Activated naive CD8-positive, alpha-beta T cell treated with anti-CD3 and anti-CD28 coated beads for 36 hours (primary cell): ENCODE data around the gene PAX8. TPM values are rescaled to one million over a fixed set of nuclear protein-coding genes. Genes with fewer than 3 reads are reported as not detected.

Experiments used
- DNase-seq: peaks from one replicate; pipeline ENCODE4 v3.0.0; 2021
- H3K27ac Mint-ChIP-seq: one replicate; pipeline ENCODE4 v1.8.0; 2022; ENCODE audit warnings: mild to moderate bottlenecking, moderate library complexity, mixed read lengths
- H3K27me3 Mint-ChIP-seq: one replicate; pipeline ENCODE4 v1.8.0; 2022; ENCODE audit warnings: mild to moderate bottlenecking, mixed read lengths
- H3K36me3 Mint-ChIP-seq: one replicate; pipeline ENCODE4 v1.8.0; 2021; ENCODE audit warnings: mild to moderate bottlenecking, mixed read lengths
- H3K4me1 Mint-ChIP-seq: one replicate; pipeline ENCODE4 v1.8.0; 2021; ENCODE audit warnings: mixed read lengths
- H3K4me3 Mint-ChIP-seq: one replicate; pipeline ENCODE4 v1.8.0; 2022; ENCODE audit warnings: mild to moderate bottlenecking, moderate library complexity, mixed read lengths
- H3K9me3 Mint-ChIP-seq: one replicate; pipeline ENCODE4 v1.8.0; 2022; ENCODE audit warnings: mixed read lengths
- total RNA-seq, 2 experiments: library from RNA; stranded (reverse); gene quantifications; one replicate each; pipeline ENCODE4 v1.2.3, GENCODE V29; 2021

The PAX8 gene
- total RNA-seq, 2 experiments from 2014 or later: 2.0 to 2.3 TPM

GRCh38 chr2:113263546-113263945 lies 15.2 kb downstream of the PAX8 start:
- Mint-ChIP-seq H3K27ac (no peak overlapping the region), H3K36me3 (peaks cover 7% of the 10 kb centered on the region), H3K27me3 (no peaks in the 10 kb centered on the region), H3K9me3 (no peaks in the 10 kb centered on the region), H3K4me3 (no peak overlapping the region), H3K4me1 (peaks cover 2% of the 10 kb centered on the region)
- DNase-seq: no peak

GRCh38 chr2:113260991-113261390 lies 17.7 kb downstream of the PAX8 start:
- Mint-ChIP-seq H3K4me1 (peaks cover 13% of the 10 kb centered on the region), H3K4me3 (no peak overlapping the region), H3K9me3 (no peaks in the 10 kb centered on the region), H3K27ac (no peak overlapping the region), H3K27me3 (no peaks in the 10 kb centered on the region), H3K36me3 (peaks cover 15% of the 10 kb centered on the region)
- DNase-seq: no peak

- H3K27me3 Mint-ChIP-seq: no peaks in the 10 kb centered on the region
- H3K4me1 Mint-ChIP-seq: peaks cover 34% of the 10 kb centered on the region
- H3K27ac Mint-ChIP-seq: no peak overlapping the region
- no peak overlapping the region for H3K4me3 Mint-ChIP-seq
- DNase-seq: no peak
- H3K9me3 Mint-ChIP-seq: no peaks in the 10 kb centered on the region
- peaks cover 17% of the 10 kb centered on the region for H3K36me3 Mint-ChIP-seq
Measured at GRCh38 chr2:113258471-113259147, 20.1 kb downstream of the PAX8 start.

- peaks cover 19% of the 10 kb centered on the region for H3K36me3 Mint-ChIP-seq
- no peak overlapping the region for H3K4me3 Mint-ChIP-seq
- H3K27me3 Mint-ChIP-seq: no peaks in the 10 kb centered on the region
- no peak overlapping the region for H3K27ac Mint-ChIP-seq
- H3K9me3 Mint-ChIP-seq: no peaks in the 10 kb centered on the region
- DNase-seq: no peak
- peaks cover 43% of the 10 kb centered on the region for H3K4me1 Mint-ChIP-seq
Measured at GRCh38 chr2:113257516-113258264, 21.0 kb downstream of the PAX8 start.

- no peak for DNase-seq
- no peak overlapping the region for H3K4me3 Mint-ChIP-seq
- H3K4me1 Mint-ChIP-seq: peaks cover 61% of the 10 kb centered on the region
- H3K27me3 Mint-ChIP-seq: no peaks in the 10 kb centered on the region
- no peaks in the 10 kb centered on the region for H3K9me3 Mint-ChIP-seq
- no peak overlapping the region for H3K27ac Mint-ChIP-seq
- H3K36me3 Mint-ChIP-seq: peaks cover 20% of the 10 kb centered on the region
Measured at GRCh38 chr2:113255140-113256070, 23.3 kb downstream of the PAX8 start.

GRCh38 chr2:113253453-113253852 lies 25.3 kb downstream of the PAX8 start:
- Mint-ChIP-seq H3K9me3 (no peaks in the 10 kb centered on the region), H3K4me3 (no peak overlapping the region), H3K4me1 (peaks cover 66% of the 10 kb centered on the region), H3K36me3 (peaks cover 18% of the 10 kb centered on the region), H3K27ac (no peak overlapping the region), H3K27me3 (no peaks in the 10 kb centered on the region)
- no peak for DNase-seq

- Mint-ChIP-seq H3K36me3 (peaks cover 15% of the 10 kb centered on the region), H3K27ac (peak overlapping the region; percentile 27)
Measured at GRCh38 chr2:113252047-113252590, 26.6 kb downstream of the PAX8 start.

GRCh38 chr2:113251118-113251517 lies 27.6 kb downstream of the PAX8 start:
- DNase-seq: peak; percentile 37
- Mint-ChIP-seq H3K36me3 (peaks cover 12% of the 10 kb centered on the region), H3K4me1 (peaks cover 57% of the 10 kb centered on the region), H3K27me3 (no peaks in the 10 kb centered on the region), H3K4me3 (no peak overlapping the region), H3K9me3 (no peaks in the 10 kb centered on the region), H3K27ac (peak overlapping the region; percentile 83)

More at GRCh38 chr2:113252047-113252590, 26.6 kb downstream of the PAX8 start:
- Mint-ChIP-seq H3K9me3 (no peaks in the 10 kb centered on the region), H3K4me1 (peaks cover 62% of the 10 kb centered on the region), H3K4me3 (no peak overlapping the region), H3K27me3 (no peaks in the 10 kb centered on the region)
- no peak for DNase-seq

GRCh38 chr2:113248997-113249770 lies 29.5 kb downstream of the PAX8 start:
- peak; percentile 66 for DNase-seq
- H3K27me3 Mint-ChIP-seq: no peaks in the 10 kb centered on the region
- no peak overlapping the region for H3K4me3 Mint-ChIP-seq
- peaks cover 40% of the 10 kb centered on the region for H3K4me1 Mint-ChIP-seq
- no peak overlapping the region for H3K27ac Mint-ChIP-seq
- no peaks in the 10 kb centered on the region for H3K9me3 Mint-ChIP-seq
- peaks cover 3% of the 10 kb centered on the region for H3K36me3 Mint-ChIP-seq

GRCh38 chr2:113246606-113247005 lies 32.1 kb downstream of the PAX8 start:
- Mint-ChIP-seq H3K27ac (no peak overlapping the region), H3K27me3 (no peaks in the 10 kb centered on the region), H3K4me3 (no peak overlapping the region), H3K36me3 (no peaks in the 10 kb centered on the region), H3K4me1 (peaks cover 20% of the 10 kb centered on the region), H3K9me3 (no peaks in the 10 kb centered on the region)
- DNase-seq: no peak

GRCh38 chr2:113245276-113245711 lies 33.4 kb downstream of the PAX8 start:
- H3K27ac Mint-ChIP-seq: no peak overlapping the region
- DNase-seq: no peak
- H3K36me3 Mint-ChIP-seq: peaks cover 6% of the 10 kb centered on the region
- no peaks in the 10 kb centered on the region for H3K9me3 Mint-ChIP-seq
- no peaks in the 10 kb centered on the region for H3K27me3 Mint-ChIP-seq
- no peak overlapping the region for H3K4me3 Mint-ChIP-seq
- peaks cover 16% of the 10 kb centered on the region for H3K4me1 Mint-ChIP-seq

- H3K9me3 Mint-ChIP-seq: no peaks in the 10 kb centered on the region
- H3K4me1 Mint-ChIP-seq: peaks cover 19% of the 10 kb centered on the region
- H3K36me3 Mint-ChIP-seq: peaks cover 16% of the 10 kb centered on the region
- H3K27ac Mint-ChIP-seq: no peak overlapping the region
- H3K4me3 Mint-ChIP-seq: no peak overlapping the region
- DNase-seq: no peak
- H3K27me3 Mint-ChIP-seq: no peaks in the 10 kb centered on the region
Measured at GRCh38 chr2:113242327-113242726, 36.4 kb downstream of the PAX8 start.

- peaks cover 26% of the 10 kb centered on the region for H3K4me1 Mint-ChIP-seq
- H3K36me3 Mint-ChIP-seq: peaks cover 25% of the 10 kb centered on the region
- H3K27ac Mint-ChIP-seq: peak overlapping the region; percentile 59
- H3K27me3 Mint-ChIP-seq: no peaks in the 10 kb centered on the region
- no peaks in the 10 kb centered on the region for H3K9me3 Mint-ChIP-seq
- H3K4me3 Mint-ChIP-seq: peak overlapping the region; percentile 11
- DNase-seq: peak; percentile 61
Measured at GRCh38 chr2:113240915-113241911, 37.5 kb downstream of the PAX8 start.
